ENCODE data around the gene JAZF1.
A peak's percentile ranks its signal among the peaks of the same experiment; 100 is the strongest.

Gene JAZF1

GRCh38 chr7:27825891-27826290 lies 354.7 kb downstream of the JAZF1 start:
- intact Hi-C loops (cut with DNase I; ENCODE audit: low total_unique reads) = no loop called here
- Histone ChIP-seq H3K9me3 (no peaks in the 10 kb centered on the region), H3K27me3 (no peaks in the 10 kb centered on the region), H3K36me3 (peaks cover 0 to 20% (median 8%) of the 10 kb centered on the region in 3 donors), H3K4me3 (no peak overlapping the region), H3K4me1 (no peaks in the 10 kb centered on the region), H3K27ac (no peak overlapping the region)
- no peak for DNase-seq
- no peak for TF ChIP-seq CTCF (IDR thresholded peaks at IDR 0.05)

- no peaks in the 10 kb centered on the region for H3K27me3 ChIP-seq
- H3K36me3 ChIP-seq = peaks cover 12 to 23% (median 19%) of the 10 kb centered on the region in 3 donors
- H3K4me1 ChIP-seq = no peaks in the 10 kb centered on the region
- no peak overlapping the region for H3K27ac ChIP-seq
- no peaks in the 10 kb centered on the region for H3K9me3 ChIP-seq
- intact Hi-C loops (cut with DNase I; ENCODE audit: low total_unique reads) = no loop called here
- no peak for DNase-seq
- H3K4me3 ChIP-seq = no peak overlapping the region
- no peak for TF ChIP-seq CTCF (IDR thresholded peaks at IDR 0.05)
Measured at GRCh38 chr7:27822245-27822644, 358.4 kb downstream of the JAZF1 start.

GRCh38 chr7:27812706-27813105 lies 367.9 kb downstream of the JAZF1 start:
- no peak for DNase-seq
- intact Hi-C loops (cut with DNase I; ENCODE audit: low total_unique reads) = no loop called here

GRCh38 chr7:27810186-27810585 lies 370.4 kb downstream of the JAZF1 start:
- no peaks in the 10 kb centered on the region for H3K9me3 ChIP-seq
- H3K36me3 ChIP-seq = peaks cover 0 to 15% (median 3%) of the 10 kb centered on the region in 3 donors
- H3K27ac ChIP-seq = no peak overlapping the region
- DNase-seq = no peak
- no peak for TF ChIP-seq CTCF (IDR thresholded peaks at IDR 0.05)
- H3K27me3 ChIP-seq = no peaks in the 10 kb centered on the region
- intact Hi-C loops (cut with DNase I; ENCODE audit: low total_unique reads) = no loop called here
- H3K4me1 ChIP-seq = peaks cover 0 to 36% (median 10%) of the 10 kb centered on the region in 4 donors
- H3K4me3 ChIP-seq = no peak overlapping the region

More at GRCh38 chr7:27812706-27813105, 367.9 kb downstream of the JAZF1 start:
- peaks cover 15 to 24% (median 17%) of the 10 kb centered on the region in 3 donors for H3K36me3 ChIP-seq
- no peak overlapping the region for H3K4me3 ChIP-seq
- no peak for TF ChIP-seq CTCF (IDR thresholded peaks at IDR 0.05)
- H3K9me3 ChIP-seq = no peaks in the 10 kb centered on the region
- H3K27ac ChIP-seq = no peak overlapping the region
- no peaks in the 10 kb centered on the region for H3K27me3 ChIP-seq
- H3K4me1 ChIP-seq = peaks cover 0 to 35% (median 10%) of the 10 kb centered on the region in 4 donors

GRCh38 chr7:27808626-27809025 lies 372.0 kb downstream of the JAZF1 start:
- Histone ChIP-seq H3K36me3 (peaks cover 0 to 11% (median 3%) of the 10 kb centered on the region in 3 donors), H3K27ac (peak overlapping the region; percentile 20 to 30)
- no peak for DNase-seq

More at GRCh38 chr7:27808626-27809025, 372.0 kb downstream of the JAZF1 start:
- H3K4me1 ChIP-seq = peaks cover 0 to 25% (median 8%) of the 10 kb centered on the region in 4 donors
- H3K27me3 ChIP-seq = no peaks in the 10 kb centered on the region
- no peak for TF ChIP-seq CTCF (IDR thresholded peaks at IDR 0.05)
- no peaks in the 10 kb centered on the region for H3K9me3 ChIP-seq
- no peak overlapping the region for H3K4me3 ChIP-seq
- intact Hi-C loops (cut with DNase I; ENCODE audit: low total_unique reads) = no loop called here

All from tibial artery (tissue), 4 donors.